Thymus (tissue), 11 donors: ENCODE data around the gene MAD1L1. TPM values are rescaled to one million over a fixed set of nuclear protein-coding genes. Genes with fewer than 3 reads are reported as not detected.

Experiments used
- DNase-seq, 9 donors: peaks; one replicate each; pipeline ENCODE4 v3.0.0-alpha.2; 2013; ENCODE audit warnings: low spot score in 9 of 9, low read depth in 6 of 9, missing footprints in 1 of 9
- H3K27ac ChIP-seq, 2 donors: one replicate each; pipeline ENCODE4 v1.5.1; 2013; ENCODE audit warnings: control low read depth in 1 of 2, low read depth in 1 of 2, low read length in 1 of 2, mild to moderate bottlenecking in 1 of 2, moderate library complexity in 1 of 2
- H3K27me3 ChIP-seq, 2 donors: one replicate each; pipeline ENCODE4 v1.5.1; 2013; ENCODE audit warnings: low read length in 1 of 2; ENCODE audit not compliant: control insufficient read depth in 2 of 2, insufficient read depth in 1 of 2
- H3K36me3 ChIP-seq, 2 donors: one replicate each; pipeline ENCODE4 v1.5.1; 2013; ENCODE audit warnings: low read length in 1 of 2, mild to moderate bottlenecking in 1 of 2, moderate library complexity in 1 of 2; ENCODE audit not compliant: control insufficient read depth in 2 of 2, insufficient read depth in 2 of 2
- H3K4me1 ChIP-seq, 2 donors: one replicate each; pipeline ENCODE4 v1.5.1; 2013; ENCODE audit warnings: low read length in 2 of 2; ENCODE audit not compliant: control insufficient read depth in 2 of 2, insufficient read depth in 2 of 2
- H3K4me3 ChIP-seq, 2 donors: one replicate each; pipeline ENCODE4 v1.5.1; 2013; ENCODE audit warnings: low read length in 2 of 2, control low read depth in 1 of 2, mild to moderate bottlenecking in 1 of 2
- H3K9me3 ChIP-seq, 2 donors: one replicate each; pipeline ENCODE4 v1.5.1; 2013; ENCODE audit warnings: low read length in 1 of 2, mild to moderate bottlenecking in 1 of 2; ENCODE audit not compliant: control insufficient read depth in 2 of 2, insufficient read depth in 1 of 2
- WGBS: extraction: QIAGEN DNeasy Blood & Tissue Kit; methylation state at CpG from one replicate; pipeline ENCODE4 v1.1.7; 2013; 5-methylcytosine and 5-hydroxymethylcytosine counted together
- polyA plus RNA-seq: library from polyadenylated mRNA; stranded (reverse); fragments of 200-250 nt; gene quantifications from one replicate; pipeline ENCODE4 v1.2.3, GENCODE V29; 2013
- total RNA-seq: library from RNA; stranded (reverse); fragments of 120-200 nt; gene quantifications from one replicate; pipeline ENCODE4 v1.2.4, GENCODE V29; 2013
- donor health status: healthy.

Gene MAD1L1
- total and polyA plus RNA-seq, 2 donors, result 93.3 to 103 TPM

- Histone ChIP-seq H3K4me3 (no peak overlapping the region), H3K36me3 (peaks cover 6 to 10% of the 10 kb centered on the region in 2 donors), H3K9me3 (peaks cover 0 to 7% of the 10 kb centered on the region in 2 donors), H3K4me1 (peaks cover under 1 to 74% of the 10 kb centered on the region in 2 donors), H3K27ac (no peak overlapping the region), H3K27me3 (no peaks in the 10 kb centered on the region)
- DNase-seq, result no peak
- WGBS, result 96% methylated on average over 20 of the region's 20 CpGs
Measured at GRCh38 chr7:2109251-2109872, 123.4 kb downstream of the MAD1L1 start.

- WGBS, result 97% methylated on average over 24 of the region's 24 CpGs
- Histone ChIP-seq H3K27me3 (no peaks in the 10 kb centered on the region), H3K9me3 (peaks cover 0 to 2% of the 10 kb centered on the region in 2 donors), H3K27ac (no peak overlapping the region), H3K4me1 (peaks cover 7 to 81% of the 10 kb centered on the region in 2 donors), H3K4me3 (no peak overlapping the region), H3K36me3 (peaks cover 0 to 10% of the 10 kb centered on the region in 2 donors)
- DNase-seq, result no peak
Measured at GRCh38 chr7:2108501-2109250, 124.1 kb downstream of the MAD1L1 start.

DNA sequence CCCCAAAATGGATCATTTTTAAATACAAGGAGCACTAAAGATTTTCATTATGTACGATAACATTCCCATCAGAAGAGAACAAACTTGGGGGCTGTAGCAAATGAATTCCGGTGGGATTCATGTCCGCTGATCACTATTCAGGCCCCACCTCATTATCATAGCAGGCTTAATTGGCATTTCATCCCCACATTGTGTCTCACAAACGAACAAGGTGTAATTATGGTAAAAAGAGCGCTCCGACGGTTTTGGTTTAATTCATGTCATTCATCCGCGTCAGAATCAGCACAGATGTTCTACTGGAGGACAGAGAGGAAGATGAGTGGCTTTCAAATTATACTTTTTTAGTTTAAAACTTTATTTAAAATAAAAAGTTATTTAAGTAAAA lies 124.7 kb downstream of the MAD1L1 start:
- DNase-seq, result no peak

DNA sequence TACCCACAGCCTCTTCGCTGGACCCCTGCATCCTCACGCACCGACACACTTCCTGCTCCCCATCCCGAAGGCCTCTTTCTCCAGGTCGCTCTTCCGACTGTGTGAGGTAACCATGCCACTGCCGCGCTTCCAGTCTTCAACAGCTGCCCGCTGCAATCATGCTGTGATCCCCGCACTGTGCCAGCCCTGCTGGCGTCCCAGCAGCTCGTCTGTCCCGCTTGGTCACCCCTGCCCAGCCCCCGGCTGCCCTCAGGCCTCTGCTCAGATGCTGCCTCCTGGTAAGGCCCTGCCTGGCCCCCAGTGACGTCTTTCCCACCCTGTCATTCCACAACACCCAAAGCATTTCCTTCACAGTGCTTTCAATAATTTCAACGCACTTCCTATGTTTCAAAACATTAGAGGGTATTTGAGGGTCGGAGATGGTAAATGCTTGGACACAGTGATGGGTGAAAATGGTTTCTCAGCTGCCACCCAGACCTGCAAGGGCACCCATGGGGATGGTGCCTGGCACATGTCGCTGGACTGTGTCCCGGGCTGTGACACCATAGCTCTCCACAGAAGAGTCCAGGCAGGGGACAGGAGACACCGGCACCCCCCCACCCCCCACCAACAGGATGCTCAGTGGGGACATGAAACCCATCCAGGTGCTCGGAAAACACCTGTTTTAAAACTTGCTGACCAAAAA lies 125.2 kb downstream of the MAD1L1 start:
- WGBS, result 97% methylated on average over 21 of the region's 21 CpGs
- H3K4me1 ChIP-seq, result peaks cover 11 to 84% of the 10 kb centered on the region in 2 donors
- H3K27ac ChIP-seq, result no peak overlapping the region

More for the DNA sequence above, 124.7 kb downstream of the MAD1L1 start:
- Histone ChIP-seq H3K36me3 (peaks cover under 1 to 10% of the 10 kb centered on the region in 2 donors), H3K27me3 (no peaks in the 10 kb centered on the region), H3K9me3 (peaks cover 0 to 2% of the 10 kb centered on the region in 2 donors), H3K27ac (no peak overlapping the region), H3K4me3 (no peak overlapping the region), H3K4me1 (peaks cover 11 to 86% of the 10 kb centered on the region in 2 donors)
- 96% methylated on average over 9 of the region's 9 CpGs for WGBS

DNA sequence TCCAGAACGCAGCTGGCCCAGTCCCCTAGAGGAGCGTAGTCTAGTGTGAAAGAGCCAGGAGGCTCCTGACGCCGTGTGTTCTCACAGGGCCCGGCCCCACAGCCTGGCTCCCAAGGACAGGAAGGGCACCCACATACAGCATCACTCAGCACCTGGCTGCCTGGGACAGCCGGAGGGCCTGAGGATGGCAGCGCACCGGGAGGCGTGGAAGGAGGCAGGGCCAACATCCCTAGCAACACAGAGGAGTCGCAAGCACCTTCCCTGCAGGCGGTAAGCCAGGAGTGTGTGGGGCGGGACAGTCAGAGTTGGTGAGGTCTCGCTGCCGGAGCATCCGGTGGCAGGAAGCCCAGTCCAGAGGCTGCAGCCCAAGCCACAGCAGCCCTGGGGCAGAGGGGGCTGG lies 125.8 kb downstream of the MAD1L1 start:
- Histone ChIP-seq H3K9me3 (peaks cover 0 to 2% of the 10 kb centered on the region in 2 donors), H3K27ac (no peak overlapping the region), H3K27me3 (no peaks in the 10 kb centered on the region), H3K4me3 (no peak overlapping the region), H3K4me1 (peaks cover 11 to 78% of the 10 kb centered on the region in 2 donors), H3K36me3 (peaks cover 6 to 16% of the 10 kb centered on the region in 2 donors)
- no peak for DNase-seq
- WGBS, result 83% methylated on average over 15 of the region's 15 CpGs

More for the DNA sequence above, 125.2 kb downstream of the MAD1L1 start:
- H3K36me3 ChIP-seq, result peaks cover 5 to 14% of the 10 kb centered on the region in 2 donors
- no peak for DNase-seq
- no peak overlapping the region for H3K4me3 ChIP-seq
- H3K27me3 ChIP-seq, result no peaks in the 10 kb centered on the region
- H3K9me3 ChIP-seq, result peaks cover 0 to 2% of the 10 kb centered on the region in 2 donors

GRCh38 chr7:2106440-2106839 lies 126.3 kb downstream of the MAD1L1 start:
- H3K27me3 ChIP-seq, result no peaks in the 10 kb centered on the region
- H3K9me3 ChIP-seq, result peaks cover 0 to 2% of the 10 kb centered on the region in 2 donors
- WGBS, result 97% methylated on average over 12 of the region's 12 CpGs
- peaks cover 11 to 77% of the 10 kb centered on the region in 2 donors for H3K4me1 ChIP-seq
- no peak overlapping the region for H3K27ac ChIP-seq
- DNase-seq, result no peak
- H3K36me3 ChIP-seq, result peaks cover 6 to 16% of the 10 kb centered on the region in 2 donors
- no peak overlapping the region for H3K4me3 ChIP-seq

GRCh38 chr7:2105917-2106316 lies 126.8 kb downstream of the MAD1L1 start:
- whole genome bisulfite sequencing, result 98% methylated on average over 17 of the region's 17 CpGs
- peaks cover 11 to 75% of the 10 kb centered on the region in 2 donors for H3K4me1 ChIP-seq

DNA sequence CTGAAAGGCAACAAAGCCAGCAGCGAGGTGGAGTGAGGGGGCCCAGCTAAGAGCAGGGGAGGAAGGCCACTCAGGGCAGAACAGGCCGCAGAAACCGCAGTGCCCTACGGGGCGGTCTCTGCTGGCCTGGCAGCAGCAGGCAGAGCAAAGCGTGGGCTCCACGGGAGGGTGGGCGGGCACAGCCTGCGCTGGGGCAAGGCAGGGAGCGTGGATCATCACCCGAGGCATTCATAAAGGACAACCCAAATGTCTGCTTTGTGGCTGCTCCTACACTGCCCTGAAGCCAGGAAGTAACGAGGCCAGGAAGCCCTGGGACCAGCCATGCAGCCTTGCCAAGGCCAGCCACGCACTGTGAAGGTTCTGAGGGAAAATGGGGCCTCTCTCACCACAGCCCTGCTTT lies 127.5 kb downstream of the MAD1L1 start:
- DNase-seq, result no peak
- 93% methylated on average over 13 of the region's 13 CpGs for WGBS
- peaks cover 17 to 75% of the 10 kb centered on the region in 2 donors for H3K4me1 ChIP-seq

More at GRCh38 chr7:2105917-2106316, 126.8 kb downstream of the MAD1L1 start:
- Histone ChIP-seq H3K27ac (no peak overlapping the region), H3K9me3 (peaks cover 0 to 2% of the 10 kb centered on the region in 2 donors), H3K4me3 (no peak overlapping the region), H3K27me3 (no peaks in the 10 kb centered on the region), H3K36me3 (peaks cover 6 to 16% of the 10 kb centered on the region in 2 donors)
- DNase-seq, result no peak

More for the DNA sequence above, 127.5 kb downstream of the MAD1L1 start:
- H3K36me3 ChIP-seq, result peaks cover 6 to 16% of the 10 kb centered on the region in 2 donors
- no peaks in the 10 kb centered on the region for H3K27me3 ChIP-seq
- no peak overlapping the region for H3K4me3 ChIP-seq
- H3K27ac ChIP-seq, result no peak overlapping the region
- H3K9me3 ChIP-seq, result peaks cover 0 to 3% of the 10 kb centered on the region in 2 donors
